Islet of Langerhans (tissue), 1 donor: ENCODE results near the gene NIPAL3.
"Not testable (repeated sequence)": the region's sequence is repeated elsewhere in the genome, so short reads cannot be mapped to it uniquely, and the experiment has no call there.

Experiments used
- FAIRE-seq: peaks from one replicate; lab custom pipeline; 2011; peaks lifted over from hg19 to GRCh38; lab: Jason Lieb, UNC

Gene NIPAL3

DNA sequence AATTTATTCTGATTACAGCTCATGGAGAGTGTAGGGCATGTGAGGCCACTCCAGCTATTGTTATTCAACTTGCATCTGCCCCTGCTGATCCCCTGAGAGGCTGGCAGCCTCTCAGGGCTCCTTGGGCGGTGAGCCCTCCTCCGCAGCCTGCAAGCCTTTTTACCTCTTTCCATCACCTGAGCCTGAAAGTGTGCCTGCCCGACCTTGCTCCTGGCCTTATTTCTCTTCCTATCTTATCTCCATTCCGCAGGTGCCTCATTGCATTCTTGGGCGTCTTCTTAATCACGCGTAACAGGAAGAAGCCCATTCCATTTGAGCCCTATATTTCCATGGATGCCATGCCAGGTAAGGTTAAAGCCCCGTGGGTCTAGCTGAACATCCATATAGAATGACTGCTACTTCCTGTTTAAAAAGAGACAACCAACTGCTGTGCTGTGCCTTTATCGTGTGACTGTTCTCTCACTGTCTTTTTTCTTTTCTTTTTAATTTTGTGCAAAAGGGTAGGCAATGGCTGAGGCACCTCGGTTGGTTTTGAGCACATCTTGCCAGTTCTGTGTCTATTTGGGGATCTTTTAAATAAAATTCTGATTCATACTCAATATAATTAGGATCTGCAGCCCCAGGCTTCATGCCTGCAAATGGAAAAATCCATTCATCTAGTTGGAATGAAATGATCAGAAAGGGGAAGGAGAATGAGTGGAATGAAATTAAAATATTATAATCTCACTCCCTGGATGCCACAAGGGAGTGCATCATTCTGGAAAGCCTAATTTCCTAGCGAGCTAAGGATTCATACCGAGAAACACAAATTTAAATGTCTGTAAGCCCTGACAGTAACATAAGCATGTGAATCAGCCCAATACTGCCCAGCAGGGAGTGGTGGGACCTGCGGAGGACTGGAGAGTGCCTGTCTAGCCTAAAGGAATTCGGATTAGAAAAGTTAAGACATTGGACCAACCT is 48.5 kb downstream of the NIPAL3 start:
- FAIRE-seq: no peak

GRCh38 chr1:24465099-24465498 is 49.5 kb downstream of the NIPAL3 start:
- FAIRE-seq: no peak

- FAIRE-seq: no peak
These were observed 50.0 kb downstream of the NIPAL3 start for GRCh38 chr1:24465638-24466037.

GRCh38 chr1:24468685-24469316 is 53.2 kb downstream of the NIPAL3 start:
- no peak for FAIRE-seq

DNA sequence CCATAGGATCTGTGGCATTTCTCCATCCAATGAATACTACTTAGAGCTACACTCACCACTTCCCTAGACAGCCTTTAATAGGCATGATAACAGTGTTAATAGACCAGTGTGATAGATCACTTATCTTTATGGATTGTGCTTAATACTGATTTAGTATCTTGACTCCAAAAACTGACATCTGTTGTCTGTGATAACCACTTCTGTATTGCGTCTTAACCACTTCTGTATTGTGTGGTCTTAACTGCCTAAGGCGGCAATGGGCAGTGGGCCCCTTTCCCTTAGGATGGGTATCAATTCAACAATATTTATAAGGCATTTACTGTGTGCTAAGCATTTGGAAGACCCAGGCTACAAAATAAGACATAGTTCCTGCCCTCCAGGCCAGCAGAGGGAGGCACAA is 55.0 kb downstream of the NIPAL3 start:
- FAIRE-seq: no peak

DNA sequence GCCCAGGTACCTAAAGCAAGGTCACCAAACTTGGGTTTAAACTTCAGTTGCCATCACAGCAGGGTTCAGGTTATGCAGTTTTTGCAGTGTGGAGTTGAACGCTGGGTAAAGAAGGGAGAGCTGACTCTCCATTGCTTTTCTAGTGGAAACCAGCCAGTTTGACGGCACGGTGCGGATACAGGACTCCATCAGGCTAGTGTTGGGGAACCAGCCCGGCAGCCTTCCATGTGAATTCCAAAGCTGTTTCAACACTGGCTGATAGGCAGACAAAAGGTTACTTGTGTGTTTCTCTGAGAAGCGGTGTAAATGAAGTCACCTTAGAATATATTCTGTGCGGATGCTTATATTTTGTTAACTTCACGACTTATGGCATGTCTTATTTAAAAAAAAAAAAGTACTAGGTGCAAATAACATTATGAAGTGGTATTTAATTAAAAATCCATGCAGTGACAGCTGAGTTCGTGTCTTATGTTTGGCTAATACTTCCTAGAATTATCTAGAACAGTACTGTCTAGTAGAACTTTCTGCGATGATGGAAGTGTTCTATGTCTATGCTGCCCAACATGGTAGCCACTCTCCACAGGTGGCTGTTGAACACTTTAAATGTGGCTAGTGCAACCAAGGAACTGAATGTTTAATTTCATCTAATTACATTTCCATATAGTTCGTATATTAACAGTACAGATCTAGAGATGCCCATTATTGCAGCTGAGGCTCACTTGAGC is 57.1 kb downstream of the NIPAL3 start:
- FAIRE-seq: no peak

GRCh38 chr1:24474193-24474592 is 58.6 kb downstream of the NIPAL3 start:
- no peak for FAIRE-seq

DNA sequence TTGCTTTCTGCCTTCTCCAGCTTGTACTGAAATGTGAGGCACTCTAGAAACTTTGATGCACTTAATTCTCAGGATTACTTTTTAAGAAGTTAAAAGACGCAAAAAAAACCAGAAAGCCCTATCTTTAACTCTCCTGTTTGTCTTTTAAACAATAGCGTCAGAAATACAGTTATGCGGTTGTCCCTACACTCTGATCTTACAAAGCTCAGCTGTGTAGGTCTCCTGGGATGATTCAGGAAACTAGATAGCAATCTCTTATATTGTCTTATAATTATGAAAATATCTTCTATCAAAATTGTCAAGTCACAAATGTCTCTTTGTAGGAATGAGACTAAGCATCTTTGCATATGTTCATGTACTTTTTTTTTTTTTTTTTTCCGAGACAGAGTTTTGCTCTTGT is 60.1 kb downstream of the NIPAL3 start:
- FAIRE-seq: no peak

- FAIRE-seq: no peak
These were observed 61.0 kb downstream of the NIPAL3 start for GRCh38 chr1:24476571-24476970.

GRCh38 chr1:24477309-24477708 is 61.7 kb downstream of the NIPAL3 start:
- FAIRE-seq: no peak

GRCh38 chr1:24481101-24481500 is 65.5 kb downstream of the NIPAL3 start:
- FAIRE-seq: no peak

DNA sequence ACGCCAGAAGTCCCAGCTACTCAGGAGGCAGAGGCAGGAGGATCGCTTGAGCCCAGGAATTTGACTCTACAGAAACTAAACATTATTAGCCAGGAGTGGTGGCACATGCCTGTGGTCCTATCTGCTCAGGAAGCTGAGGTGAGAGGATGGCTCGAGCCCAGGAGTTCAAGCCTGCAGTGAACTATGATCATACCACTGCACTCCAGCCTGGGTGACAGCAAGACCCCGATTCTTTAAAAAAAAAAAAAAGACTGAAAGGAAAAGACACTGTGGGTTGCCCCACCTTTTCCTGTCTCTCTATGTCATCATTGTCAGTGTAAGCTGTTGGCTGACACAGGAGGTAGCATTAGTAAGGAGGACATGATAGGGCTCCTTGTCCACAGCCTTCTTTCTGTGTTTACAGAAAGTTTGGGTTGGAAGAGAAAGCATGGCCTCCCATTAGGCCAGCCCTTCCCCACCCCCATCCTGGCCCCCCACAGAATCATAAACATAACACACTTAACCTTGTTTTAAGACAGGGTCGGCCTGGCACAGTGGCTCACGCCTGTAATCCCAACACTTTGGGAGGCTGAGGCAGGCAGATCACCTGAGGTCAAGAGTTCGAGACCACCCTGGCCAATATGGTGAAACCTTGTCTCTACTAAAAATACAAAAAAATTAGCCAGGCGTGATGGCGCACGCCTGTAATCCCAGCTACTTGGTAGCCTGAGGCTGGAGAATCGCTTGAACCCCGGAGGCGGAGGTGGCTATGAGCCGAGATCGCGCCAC is 66.4 kb downstream of the NIPAL3 start:
- no peak for FAIRE-seq

GRCh38 chr1:24483441-24483840 is 67.8 kb downstream of the NIPAL3 start:
- FAIRE-seq: no peak

GRCh38 chr1:24484199-24484598 is 68.6 kb downstream of the NIPAL3 start:
- no peak for FAIRE-seq

DNA sequence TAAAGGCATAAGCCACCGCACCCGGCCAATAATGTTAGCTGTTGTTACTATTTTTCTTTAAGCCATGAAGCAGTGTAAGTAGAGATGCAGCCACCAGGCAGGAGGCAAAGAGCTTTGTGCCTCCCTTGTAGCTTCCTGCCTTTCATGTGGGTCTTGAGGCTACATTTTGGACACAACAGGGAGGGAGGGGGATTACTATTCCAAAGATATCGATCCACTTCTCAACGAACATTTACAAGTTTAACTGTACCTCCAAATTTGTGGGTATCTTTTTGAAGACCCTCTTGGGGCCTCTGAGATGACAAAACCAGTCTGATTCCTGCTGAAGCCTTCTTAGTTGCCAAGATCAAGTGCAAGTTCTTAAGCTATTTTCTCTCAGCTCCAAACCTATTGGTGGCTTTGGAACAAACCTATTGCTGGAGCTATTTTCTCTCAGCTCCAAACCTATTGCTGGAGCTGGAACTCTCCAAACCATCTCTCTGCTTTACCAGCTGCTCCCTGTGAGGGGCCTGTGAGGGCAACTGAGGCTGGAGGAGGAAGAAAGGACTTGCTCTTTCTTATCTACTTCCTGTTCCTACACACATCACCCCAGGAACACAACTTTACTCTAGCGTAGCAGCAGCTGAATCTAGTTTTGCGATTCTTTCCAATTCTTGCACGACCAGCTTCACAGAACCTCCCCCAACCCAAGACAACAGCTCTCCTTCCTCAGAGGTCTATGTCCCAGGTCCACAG is 70.9 kb downstream of the NIPAL3 start:
- FAIRE-seq: no peak

GRCh38 chr1:24487455-24487854 is 71.9 kb downstream of the NIPAL3 start:
- FAIRE-seq: no peak

GRCh38 chr1:24488159-24488558 is 72.6 kb downstream of the NIPAL3 start:
- not testable (repeated sequence) for FAIRE-seq

DNA sequence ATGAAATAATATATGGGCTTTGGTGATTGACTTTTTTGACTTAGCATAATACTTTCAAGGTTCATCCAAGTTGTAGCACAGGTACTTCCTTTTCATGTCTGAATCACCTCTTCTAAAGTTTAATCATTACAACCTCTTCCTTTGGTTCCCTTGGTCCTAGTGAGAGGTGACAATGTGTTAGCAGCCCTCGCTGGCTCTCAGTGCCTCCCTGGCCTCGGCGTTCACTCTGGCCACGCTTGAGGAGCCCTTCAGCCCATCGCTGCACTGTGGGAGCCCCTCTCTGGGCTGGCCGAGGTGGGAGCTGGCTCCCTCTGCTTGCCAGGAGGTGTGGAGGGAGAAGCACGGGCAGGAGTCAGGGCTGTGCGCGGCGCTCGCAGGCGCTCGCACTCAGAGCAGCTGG is 74.1 kb downstream of the NIPAL3 start:
- FAIRE-seq: no peak

DNA sequence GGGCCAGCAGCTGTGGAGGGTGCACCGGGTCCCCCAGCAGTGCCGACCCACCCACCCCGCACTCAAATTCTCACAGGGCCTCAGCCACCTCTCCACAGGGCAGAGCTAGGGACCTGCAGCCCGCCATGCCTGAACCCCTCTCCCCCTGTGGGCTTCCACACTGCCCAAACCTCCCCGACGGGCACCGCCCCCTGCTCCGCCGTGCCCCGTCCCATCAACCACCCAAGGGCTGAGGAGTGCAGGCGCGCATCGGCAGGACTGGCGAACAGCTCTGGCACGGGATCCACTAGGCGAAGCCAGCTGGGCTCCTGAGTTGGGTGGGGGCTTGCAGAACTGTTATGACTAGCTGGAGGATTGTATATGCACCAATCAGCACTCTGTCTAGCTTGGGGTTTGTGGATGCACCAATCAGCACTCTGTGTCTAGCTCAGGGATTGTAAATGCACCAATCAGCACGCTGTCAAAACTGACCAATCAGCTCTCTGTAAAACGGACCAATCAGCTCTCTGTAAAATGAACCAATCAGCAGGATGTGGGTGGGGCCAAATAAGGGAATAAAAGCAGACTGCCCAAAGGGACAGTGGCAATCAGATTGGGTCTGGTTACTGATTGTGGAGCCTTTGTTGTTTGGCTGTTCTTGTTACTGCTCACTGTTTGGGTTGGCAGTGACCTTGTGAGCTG is 74.6 kb downstream of the NIPAL3 start:
- no peak for FAIRE-seq

- FAIRE-seq: no peak
These were observed 76.2 kb downstream of the NIPAL3 start for GRCh38 chr1:24491577-24492360.
